Activated naive CD4-positive, alpha-beta T cell treated with Interleukin-2 at 50 U/mL for 16 hours (primary cell): ENCODE measurements around the gene PICALM.
"Not testable (repeated sequence)": the region's sequence is repeated elsewhere in the genome, so short reads cannot be mapped to it uniquely, and the experiment has no call there.

Experiments
- DNase-seq: peaks from one replicate; pipeline ENCODE4 v3.0.0-alpha.2; 2020

Gene PICALM

DNA sequence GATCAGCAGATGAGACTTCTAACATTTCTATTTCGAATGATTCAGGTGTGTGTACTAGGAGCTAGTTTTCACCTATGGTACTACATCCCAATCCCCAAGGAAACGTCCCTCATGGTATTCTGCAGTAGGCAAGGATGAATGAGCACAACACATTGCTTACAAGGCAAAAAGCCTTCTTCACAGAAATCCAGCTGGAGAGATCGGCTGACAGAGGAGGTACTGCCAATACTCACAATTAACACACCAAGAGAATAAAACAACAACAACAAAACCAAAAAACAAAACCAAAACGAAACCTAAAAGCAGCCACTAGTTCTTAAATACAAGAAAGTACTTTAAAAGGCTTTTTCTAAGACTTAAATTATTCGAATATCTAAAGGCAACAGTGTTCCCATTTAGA is 101.4 kb downstream of the PICALM start:
- no peak for DNase-seq

GRCh38 chr11:85965202-85965601 is 103.7 kb downstream of the PICALM start:
- no peak for DNase-seq

- DNase-seq: no peak
These were observed 106.9 kb downstream of the PICALM start for GRCh38 chr11:85961930-85962363.

GRCh38 chr11:85961130-85961529 is 107.8 kb downstream of the PICALM start:
- no peak for DNase-seq

GRCh38 chr11:85960678-85961077 is 108.2 kb downstream of the PICALM start:
- no peak for DNase-seq

DNA sequence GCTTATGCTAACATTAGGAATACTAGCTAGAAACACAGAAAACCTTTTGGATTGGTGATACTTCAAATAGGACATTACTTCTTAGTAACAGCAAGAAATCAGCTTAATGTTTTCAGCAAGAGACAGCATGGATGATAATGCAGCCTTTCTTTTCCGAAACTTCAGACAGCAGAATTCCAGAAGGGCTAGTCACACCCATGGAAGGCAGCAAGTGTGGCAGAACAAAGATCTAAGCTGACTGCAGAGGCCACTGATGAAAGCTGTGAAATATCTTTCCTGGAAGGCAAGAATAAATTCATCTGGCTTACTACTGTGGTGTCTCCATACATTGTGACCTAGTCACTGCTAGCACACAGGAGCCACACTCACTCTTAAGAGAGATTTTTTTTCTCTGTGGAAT is 113.4 kb downstream of the PICALM start:
- no peak for DNase-seq

DNA sequence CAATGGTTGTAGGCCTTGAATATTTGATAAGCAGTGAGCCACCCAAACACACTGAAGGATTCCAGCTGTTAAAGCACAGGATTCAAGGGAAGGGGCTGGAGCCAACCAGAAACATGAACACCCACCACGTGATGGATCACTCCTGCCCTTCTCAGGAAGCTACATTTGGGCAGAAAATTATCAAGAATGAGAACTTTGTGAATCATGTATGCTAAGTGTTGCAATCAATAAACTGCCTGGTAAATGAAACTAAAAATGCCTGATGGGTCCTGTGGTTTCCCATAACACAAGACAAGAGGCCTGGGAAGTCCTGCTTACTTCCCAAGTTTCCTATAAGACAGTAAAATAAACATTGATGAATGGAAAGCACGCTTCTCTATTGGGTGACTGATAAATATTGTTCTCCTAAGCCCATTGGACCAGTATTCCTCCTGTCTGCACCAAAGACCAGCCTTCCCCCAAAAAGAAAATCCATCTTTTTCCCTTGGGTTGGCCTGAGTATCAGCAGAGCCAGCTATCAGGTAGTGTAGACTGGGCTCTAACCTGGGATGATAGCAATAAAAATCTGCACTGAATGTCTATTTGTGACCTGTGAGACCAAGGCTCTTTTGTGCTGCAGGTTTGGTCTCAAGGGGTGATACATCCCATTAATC is 115.3 kb downstream of the PICALM start:
- no peak for DNase-seq

GRCh38 chr11:85952108-85952485 is 116.8 kb downstream of the PICALM start:
- DNase-seq: not testable (repeated sequence)

- DNase-seq: no peak
These were observed 117.3 kb downstream of the PICALM start for GRCh38 chr11:85951428-85952107.

DNA sequence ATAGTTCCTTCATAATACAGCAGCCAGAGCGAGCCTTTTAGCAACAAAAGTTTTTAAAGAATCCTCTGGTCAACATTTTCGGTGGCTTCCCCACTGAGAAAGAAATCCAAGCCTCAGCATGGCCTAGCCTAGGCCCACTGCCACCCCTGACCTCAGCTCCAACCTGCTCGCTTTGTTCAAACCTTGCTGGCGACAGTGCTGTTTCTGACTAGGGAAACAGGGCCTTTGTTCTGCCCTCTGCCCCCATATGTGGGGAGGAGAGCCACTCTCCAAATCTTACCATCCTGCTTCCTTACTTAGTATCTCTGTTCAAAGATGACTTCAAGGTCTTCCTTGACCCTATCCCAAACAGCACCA is 117.9 kb downstream of the PICALM start:
- DNase-seq: no peak

- DNase-seq: no peak
These were observed 118.4 kb downstream of the PICALM start for GRCh38 chr11:85950317-85951048.

GRCh38 chr11:85949798-85950197 is 119.1 kb downstream of the PICALM start:
- no peak for DNase-seq

GRCh38 chr11:85948884-85949283 is 120.0 kb downstream of the PICALM start:
- DNase-seq: no peak

- DNase-seq: no peak
These were observed 121.2 kb downstream of the PICALM start for GRCh38 chr11:85947431-85948272.

- no peak for DNase-seq
These were observed 122.7 kb downstream of the PICALM start for GRCh38 chr11:85946221-85946620.

- no peak for DNase-seq
These were observed 123.1 kb downstream of the PICALM start for GRCh38 chr11:85945788-85946187.

DNA sequence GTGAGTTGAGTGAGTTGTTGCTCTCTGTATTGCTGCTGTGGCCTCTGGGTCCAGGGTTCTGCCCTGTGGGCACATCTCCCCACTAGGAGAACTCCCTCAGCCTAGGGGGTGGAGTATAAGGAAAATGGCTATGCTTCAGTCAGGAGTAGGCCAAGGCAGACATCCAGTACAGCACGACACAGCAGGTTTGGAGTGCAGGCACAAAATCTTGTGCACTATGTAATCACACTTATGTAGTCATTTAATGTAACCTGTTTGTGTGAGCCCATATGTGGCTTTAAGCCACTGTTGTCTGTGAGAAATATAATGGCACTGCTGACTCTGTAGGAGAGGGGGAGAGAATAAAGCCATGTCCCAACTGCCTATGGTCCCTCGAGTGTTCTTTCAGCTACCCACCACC is 123.6 kb downstream of the PICALM start:
- DNase-seq: no peak

- DNase-seq: peak; percentile 24
These were observed 127.4 kb downstream of the PICALM start for GRCh38 chr11:85941380-85941973.

DNA sequence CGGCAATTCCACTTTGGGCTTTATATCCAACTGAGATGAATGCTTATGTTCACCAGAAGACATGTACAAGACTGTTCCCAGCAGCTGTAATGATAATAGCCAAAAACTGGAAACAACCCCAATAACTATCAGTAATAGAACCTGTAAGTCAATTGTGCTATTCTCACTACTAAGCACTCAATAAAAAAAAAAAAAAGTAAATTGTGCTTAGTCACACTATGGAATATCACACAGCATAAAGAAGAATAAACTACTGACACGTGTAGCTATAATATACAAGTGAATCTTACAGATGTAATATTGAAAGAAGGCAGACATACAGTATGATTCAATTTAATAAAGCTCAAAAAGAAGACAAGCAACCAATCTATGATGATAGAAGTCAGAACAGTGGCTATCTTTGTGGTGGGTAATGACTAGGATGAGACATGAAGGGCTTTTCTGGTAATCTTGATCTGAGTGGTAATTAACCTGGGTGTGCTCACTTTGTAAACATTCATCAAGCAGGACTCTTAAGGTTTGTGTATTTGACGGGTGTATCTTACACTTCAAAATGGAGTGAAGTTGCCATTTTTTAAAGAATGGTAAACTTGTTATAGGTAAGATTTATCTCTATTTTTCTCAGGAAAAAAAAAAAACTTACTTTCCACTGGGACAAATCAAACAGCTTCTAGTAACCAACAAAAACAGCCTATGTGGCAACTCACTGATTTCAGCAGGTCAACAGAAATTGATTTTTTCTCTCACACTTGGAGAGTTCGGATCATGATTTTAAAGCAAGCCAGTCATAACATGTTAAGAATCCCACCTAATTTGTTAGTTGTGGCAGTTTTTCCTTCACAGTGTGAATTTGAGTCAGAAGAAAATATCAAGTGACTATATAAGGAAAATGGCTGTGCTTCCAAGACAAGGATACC is 129.5 kb downstream of the PICALM start:
- no peak for DNase-seq

- DNase-seq: no peak
These were observed 131.0 kb downstream of the PICALM start for GRCh38 chr11:85937835-85938234.

DNA sequence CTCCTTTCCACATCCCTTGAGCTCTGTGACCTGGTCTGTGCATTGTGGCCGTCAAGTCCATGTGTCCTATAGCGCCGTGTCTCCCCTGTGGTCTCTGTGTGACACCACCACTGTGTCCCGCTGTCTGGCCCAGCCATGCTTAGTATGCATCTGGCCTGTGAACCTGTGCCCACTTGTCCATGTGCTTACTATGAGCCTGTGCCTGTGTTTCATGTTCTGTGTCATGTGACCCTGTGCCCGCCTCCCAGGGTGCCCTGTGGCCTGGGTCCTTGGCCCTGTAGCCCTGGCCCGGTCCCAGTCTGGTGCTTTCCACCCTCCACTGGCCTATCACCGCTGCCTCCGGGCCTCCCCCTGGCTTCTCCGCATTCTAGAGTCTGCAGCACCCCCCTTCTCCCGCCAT is 133.1 kb downstream of the PICALM start:
- DNase-seq: no peak
